Neural crest cell (in vitro differentiated cells): ENCODE results near the gene SYT8. TPM values are rescaled to one million over a fixed set of nuclear protein-coding genes. Genes with fewer than 3 reads are reported as not detected.
"Not testable (repeated sequence)": the region's sequence is repeated elsewhere in the genome, so short reads cannot be mapped to it uniquely, and the experiment has no call there.

Experiments used
- DNase-seq: peaks from one replicate; pipeline ENCODE4 v3.0.0; 2021; ENCODE audit warnings: low read depth, mixed read lengths, low spot score
- H3K27ac Mint-ChIP-seq: one replicate; pipeline ENCODE4 v1.8.0; 2021; ENCODE audit warnings: mild to moderate bottlenecking, mixed read lengths; ENCODE audit not compliant: unreplicated experiment
- H3K27me3 Mint-ChIP-seq: 2 replicates; pipeline ENCODE4 v1.8.0; 2021; ENCODE audit warnings: low read depth, mild to moderate bottlenecking, mixed read lengths
- H3K36me3 Mint-ChIP-seq: 2 replicates; pipeline ENCODE4 v1.8.0; 2021; ENCODE audit warnings: low read depth, mild to moderate bottlenecking, mixed read lengths
- H3K4me1 Mint-ChIP-seq: 2 replicates; pipeline ENCODE4 v1.8.0; 2021; ENCODE audit warnings: mixed read lengths
- H3K4me3 Mint-ChIP-seq: one replicate; pipeline ENCODE4 v1.8.0; 2021; ENCODE audit warnings: mild to moderate bottlenecking, mixed read lengths
- H3K9me3 Mint-ChIP-seq: 2 replicates; pipeline ENCODE4 v1.8.0; 2021; ENCODE audit warnings: mixed read lengths
- CTCF ChIP-seq: fragments of 200-600 bp; sonication (generic); conservative IDR thresholded peaks from 2 replicates; pipeline ENCODE4 v1.5.0; 2021; ENCODE audit warnings: antibody characterized with exemption, mild to moderate bottlenecking
- total RNA-seq: library from RNA; stranded (reverse); gene quantifications from 2 replicates; pipeline ENCODE4 v1.2.1, GENCODE V29; 2021

SYT8 gene
- total RNA-seq, 1 donor from 2014 or later, result not detected

DNA sequence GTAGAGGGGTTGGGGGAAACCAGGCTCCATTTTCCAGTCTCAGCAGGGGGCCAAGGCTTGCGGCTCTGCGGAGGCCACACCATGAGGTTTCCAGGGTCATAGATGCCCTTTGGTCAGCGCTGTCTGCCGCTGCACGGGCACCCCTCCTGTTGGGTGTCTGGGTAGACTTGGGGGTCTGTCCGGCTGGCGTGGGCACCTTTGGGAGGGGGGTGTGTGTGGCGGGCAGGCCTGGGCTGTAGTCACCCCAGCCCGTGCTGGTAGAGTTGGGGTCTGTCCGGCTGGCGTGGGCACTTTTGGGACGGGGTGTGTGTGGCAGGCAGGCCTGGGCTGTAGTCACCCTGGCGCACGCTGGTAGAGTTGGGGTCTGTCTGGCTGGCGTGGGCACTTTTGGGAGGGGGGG is 36.7 kb downstream of the SYT8 start:
- no peaks in the 10 kb centered on the region for H3K9me3 Mint-ChIP-seq
- TF ChIP-seq CTCF, result no peak
- peaks cover 7% of the 10 kb centered on the region for H3K4me1 Mint-ChIP-seq
- no peak for DNase-seq
- no peaks in the 10 kb centered on the region for H3K36me3 Mint-ChIP-seq
- H3K27ac Mint-ChIP-seq, result no peak overlapping the region
- H3K27me3 Mint-ChIP-seq, result peaks cover 3% of the 10 kb centered on the region
- H3K4me3 Mint-ChIP-seq, result no peak overlapping the region

- no peak overlapping the region for H3K4me3 Mint-ChIP-seq
- no peak for TF ChIP-seq CTCF
- H3K9me3 Mint-ChIP-seq, result no peaks in the 10 kb centered on the region
- no peak for DNase-seq
- H3K27ac Mint-ChIP-seq, result no peak overlapping the region
- peaks cover 3% of the 10 kb centered on the region for H3K27me3 Mint-ChIP-seq
- no peaks in the 10 kb centered on the region for H3K36me3 Mint-ChIP-seq
- H3K4me1 Mint-ChIP-seq, result peaks cover 7% of the 10 kb centered on the region
Measured at GRCh38 chr11:1872267-1872985, 37.6 kb downstream of the SYT8 start.

- H3K4me3 Mint-ChIP-seq, result no peak overlapping the region
- H3K36me3 Mint-ChIP-seq, result no peaks in the 10 kb centered on the region
- no peaks in the 10 kb centered on the region for H3K9me3 Mint-ChIP-seq
- peaks cover 7% of the 10 kb centered on the region for H3K4me1 Mint-ChIP-seq
- TF ChIP-seq CTCF, result no peak
- H3K27me3 Mint-ChIP-seq, result peaks cover 3% of the 10 kb centered on the region
- H3K27ac Mint-ChIP-seq, result no peak overlapping the region
- DNase-seq, result no peak
Measured at GRCh38 chr11:1873048-1873812, 38.4 kb downstream of the SYT8 start.

GRCh38 chr11:1873813-1874150 is 39.0 kb downstream of the SYT8 start:
- not testable (repeated sequence) for H3K4me1 Mint-ChIP-seq, H3K4me3 Mint-ChIP-seq, H3K27me3 Mint-ChIP-seq, H3K27ac Mint-ChIP-seq, H3K9me3 Mint-ChIP-seq, DNase-seq, H3K36me3 Mint-ChIP-seq

DNA sequence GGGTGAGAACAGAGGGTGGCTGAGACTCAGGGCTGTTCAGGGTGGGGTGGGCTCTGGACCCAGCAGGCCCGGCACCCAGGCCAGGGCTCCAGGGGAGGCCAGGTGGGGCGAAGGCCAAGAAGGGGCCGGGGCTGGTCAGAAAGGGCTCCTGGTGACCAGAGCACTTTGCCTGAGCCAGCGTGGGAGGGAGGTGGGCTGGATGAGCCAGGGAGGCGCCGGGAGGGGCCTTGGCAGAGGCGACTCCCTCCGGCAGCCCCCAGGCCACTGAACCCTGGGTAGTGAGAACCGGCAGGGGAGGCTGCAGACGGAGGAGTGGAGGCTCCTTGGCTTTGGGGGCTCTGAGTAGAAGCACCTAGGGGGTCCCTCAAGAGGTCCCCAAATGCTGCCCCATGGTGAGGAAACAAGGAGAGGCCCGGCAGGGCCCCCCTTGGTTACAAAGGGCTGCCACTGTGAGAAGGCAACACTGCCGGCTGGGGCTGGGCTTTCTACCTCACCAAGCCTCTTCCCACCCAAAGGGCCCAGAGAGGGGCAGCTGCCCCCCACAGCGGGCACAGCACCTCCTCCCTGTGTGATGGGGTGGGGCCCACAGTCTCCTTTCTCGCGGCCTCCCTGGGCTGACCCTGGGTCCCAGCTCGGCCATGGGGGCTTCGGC is 39.8 kb downstream of the SYT8 start:
- H3K27ac Mint-ChIP-seq, H3K4me3 Mint-ChIP-seq, H3K27me3 Mint-ChIP-seq, DNase-seq, H3K9me3 Mint-ChIP-seq, H3K4me1 Mint-ChIP-seq, H3K36me3 Mint-ChIP-seq: not testable (repeated sequence)

GRCh38 chr11:1875093-1875850 is 40.5 kb downstream of the SYT8 start:
- DNase-seq, result no peak
- Mint-ChIP-seq H3K4me1 (peaks cover 7% of the 10 kb centered on the region), H3K36me3 (no peaks in the 10 kb centered on the region), H3K27ac (no peak overlapping the region), H3K27me3 (peaks cover 3% of the 10 kb centered on the region), H3K4me3 (no peak overlapping the region), H3K9me3 (no peaks in the 10 kb centered on the region)
- TF ChIP-seq CTCF, result no peak

- H3K4me1 Mint-ChIP-seq, H3K27ac Mint-ChIP-seq, H3K4me3 Mint-ChIP-seq, H3K9me3 Mint-ChIP-seq, H3K27me3 Mint-ChIP-seq, H3K36me3 Mint-ChIP-seq, DNase-seq: not testable (repeated sequence)
Measured at GRCh38 chr11:1875851-1876301, 41.1 kb downstream of the SYT8 start.
